Activated T-cell treated with anti-CD3 and anti-CD28 coated beads, Interleukin-2, amount 50 U/mL, for 4 hours (primary cell): Measurements from ENCODE around the gene AP5S1. TPM values are rescaled to one million over a fixed set of nuclear protein-coding genes. Genes with fewer than 3 reads are reported as not detected.
A peak's percentile ranks its signal among the peaks of the same experiment; 100 is the strongest.
"Not testable (repeated sequence)": the region's sequence is repeated elsewhere in the genome, so short reads cannot be mapped to it uniquely, and the experiment has no call there.

ENCODE experiments used
- ATAC-seq, 2 donors: fragments of 200-7000 bp; cut with Tn5 transposase; one replicate each; pipeline ENCODE4 v1.10.0; 2021
- DNase-seq: peaks from one replicate; pipeline ENCODE4 v3.0.0-alpha.2; 2020
- H3K27me3 Mint-ChIP-seq: one replicate; pipeline ENCODE4 v1.8.0; 2021; ENCODE audit warnings: low read depth, mixed read lengths
- H3K36me3 Mint-ChIP-seq: one replicate; pipeline ENCODE4 v1.8.0; 2022; ENCODE audit warnings: mixed read lengths; ENCODE audit not compliant: insufficient read depth
- H3K4me1 Mint-ChIP-seq: one replicate; pipeline ENCODE4 v1.8.0; 2021; ENCODE audit warnings: low read depth, mixed read lengths
- H3K4me3 Mint-ChIP-seq: one replicate; pipeline ENCODE4 v1.8.0; 2021; ENCODE audit warnings: mild to moderate bottlenecking, moderate library complexity, mixed read lengths
- H3K9me3 Mint-ChIP-seq: one replicate; pipeline ENCODE4 v1.8.0; 2021; ENCODE audit warnings: mixed read lengths
- total RNA-seq, 3 donors: library from RNA; stranded (reverse); gene quantifications; one replicate each; pipeline ENCODE4 v1.2.1, GENCODE V29; 2021

The AP5S1 gene
- total RNA-seq, 3 donors from 2014 or later, result 14.2 to 17.3 (median 14.7) TPM

DNA sequence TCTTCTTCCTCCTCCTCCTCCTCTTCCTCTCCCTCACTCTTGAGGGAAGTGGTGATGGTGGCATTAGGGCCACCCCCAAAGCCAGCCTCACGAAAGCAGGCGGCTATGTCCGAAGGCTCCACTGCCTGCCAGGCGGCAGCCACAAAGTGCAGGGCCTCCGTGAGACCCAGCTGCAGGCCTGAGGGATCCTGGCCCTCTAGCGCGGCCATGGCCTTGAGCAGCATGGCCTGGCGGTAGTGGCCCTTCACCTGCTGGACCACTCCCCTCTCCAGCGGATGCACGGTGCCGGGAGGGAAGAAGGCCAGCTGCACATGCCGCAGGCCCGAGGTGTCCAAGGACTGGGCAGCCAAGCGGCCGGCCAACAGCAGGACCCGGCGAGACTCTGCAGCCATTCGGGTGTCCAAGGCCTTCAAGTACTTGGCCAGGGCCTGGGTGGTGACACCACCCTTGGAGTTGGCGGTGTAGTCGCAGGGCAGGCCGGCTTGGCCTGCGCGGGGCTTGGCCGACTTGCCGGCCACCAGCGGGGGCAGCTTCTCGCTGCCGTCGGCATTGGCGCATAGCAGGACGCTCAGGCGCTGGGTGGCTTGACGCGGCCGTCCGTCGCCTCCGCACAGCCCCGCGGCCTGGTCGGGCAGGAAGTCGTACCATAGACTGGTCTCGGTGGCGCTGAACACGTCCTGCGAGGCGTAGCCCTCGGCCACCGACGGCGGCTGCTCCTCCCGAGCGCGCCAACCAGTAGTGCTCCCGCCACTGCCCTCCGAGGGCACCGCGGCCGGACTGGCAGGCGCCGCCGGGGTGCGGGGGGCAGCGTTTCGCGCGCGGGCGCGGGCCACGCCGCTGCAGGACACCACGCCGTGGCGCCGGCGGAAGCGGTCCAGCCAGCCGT lies 34.9 kb upstream of the AP5S1 start:
- peaks cover 6% of the 10 kb centered on the region for H3K36me3 Mint-ChIP-seq
- no peaks in the 10 kb centered on the region for H3K9me3 Mint-ChIP-seq
- peak overlapping the region; percentile 69 for H3K4me3 Mint-ChIP-seq
- DNase-seq (no peak), ATAC-seq (no peak)
- no peaks in the 10 kb centered on the region for H3K27me3 Mint-ChIP-seq
- peaks cover 48% of the 10 kb centered on the region for H3K4me1 Mint-ChIP-seq

DNA sequence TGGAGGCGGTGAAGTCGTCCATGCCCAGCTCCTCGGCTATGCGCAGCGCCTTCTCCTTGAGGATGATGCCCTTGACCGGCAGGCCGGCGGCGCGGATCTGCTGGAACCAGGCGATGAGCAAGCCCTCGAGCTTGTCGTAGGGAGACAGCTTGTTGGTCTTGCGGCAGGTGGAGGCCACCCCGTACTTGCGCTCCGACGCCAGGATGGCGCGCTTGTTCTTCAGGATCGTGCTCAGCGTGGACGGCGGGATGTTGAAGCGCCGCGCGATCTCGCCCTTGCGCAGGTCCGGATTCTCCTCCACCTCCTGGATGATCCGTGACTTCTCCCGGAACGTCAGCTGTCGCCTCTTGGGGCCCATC lies 34.2 kb upstream of the AP5S1 start:
- DNase-seq (peak; percentile 32), ATAC-seq (peak; percentile 21 to 37)
- H3K4me1 Mint-ChIP-seq, result peaks cover 41% of the 10 kb centered on the region
- H3K4me3 Mint-ChIP-seq, result peak overlapping the region; percentile 85
- peaks cover 6% of the 10 kb centered on the region for H3K36me3 Mint-ChIP-seq
- H3K9me3 Mint-ChIP-seq, result no peaks in the 10 kb centered on the region
- H3K27me3 Mint-ChIP-seq, result no peaks in the 10 kb centered on the region

GRCh38 chr20:3786665-3787323 lies 33.6 kb upstream of the AP5S1 start, which contains the start of gene CENPB:
TSS of gene CENPB (minus strand) at chr20:3786740. CDS start at chr20:3786483, 257 bp downstream.
- ATAC-seq (peak; percentile 91 to 95), DNase-seq (peak; percentile 89)
- no peaks in the 10 kb centered on the region for H3K27me3 Mint-ChIP-seq
- peaks cover 6% of the 10 kb centered on the region for H3K36me3 Mint-ChIP-seq
- peak within 1 kb of the TSS; percentile 85 for H3K4me3 Mint-ChIP-seq
- H3K4me1 Mint-ChIP-seq, result peaks cover 35% of the 10 kb centered on the region
- no peaks in the 10 kb centered on the region for H3K9me3 Mint-ChIP-seq

GRCh38 chr20:3787324-3788014 lies 32.9 kb upstream of the AP5S1 start:
- no peaks in the 10 kb centered on the region for H3K27me3 Mint-ChIP-seq
- H3K4me1 Mint-ChIP-seq, result peaks cover 33% of the 10 kb centered on the region
- H3K9me3 Mint-ChIP-seq, result no peaks in the 10 kb centered on the region
- ATAC-seq, result no peak
- peak overlapping the region; percentile 70 for H3K4me3 Mint-ChIP-seq
- DNase-seq, result no peak
- peaks cover 6% of the 10 kb centered on the region for H3K36me3 Mint-ChIP-seq

- DNase-seq (no peak), ATAC-seq (no peak)
- H3K9me3 Mint-ChIP-seq, result no peaks in the 10 kb centered on the region
- peak overlapping the region; percentile 44 for H3K4me3 Mint-ChIP-seq
- H3K4me1 Mint-ChIP-seq, result peaks cover 26% of the 10 kb centered on the region
- peaks cover 6% of the 10 kb centered on the region for H3K36me3 Mint-ChIP-seq
- no peaks in the 10 kb centered on the region for H3K27me3 Mint-ChIP-seq
These were observed 31.6 kb upstream of the AP5S1 start for GRCh38 chr20:3788685-3789155.

DNA sequence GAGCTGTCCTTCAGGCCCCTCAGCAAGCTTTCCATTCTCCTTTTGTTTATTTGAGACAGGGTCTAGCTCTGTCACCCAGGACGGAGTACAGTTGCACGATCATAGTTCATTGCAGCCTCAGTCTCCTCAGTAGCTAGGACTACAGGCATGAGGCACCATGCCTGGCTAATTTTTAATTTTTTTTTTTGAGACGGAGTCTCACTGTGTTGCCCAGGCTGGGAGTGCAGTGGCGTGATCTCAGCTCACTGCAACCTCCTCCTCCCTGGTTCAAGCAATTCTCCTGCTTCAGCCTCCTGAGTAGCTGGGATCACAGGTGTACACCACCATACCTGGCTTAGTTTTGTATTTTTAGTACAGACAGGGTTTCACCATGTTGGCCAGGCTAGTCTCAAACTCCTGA lies 31.1 kb upstream of the AP5S1 start:
- peaks cover 26% of the 10 kb centered on the region for H3K4me1 Mint-ChIP-seq
- H3K9me3 Mint-ChIP-seq, H3K27me3 Mint-ChIP-seq, H3K36me3 Mint-ChIP-seq, H3K4me3 Mint-ChIP-seq, DNase-seq, ATAC-seq: not testable (repeated sequence)

- peaks cover 34% of the 10 kb centered on the region for H3K4me1 Mint-ChIP-seq
- H3K9me3 Mint-ChIP-seq, H3K27me3 Mint-ChIP-seq, DNase-seq, H3K36me3 Mint-ChIP-seq, H3K4me3 Mint-ChIP-seq, ATAC-seq: not testable (repeated sequence)
These were observed 26.2 kb upstream of the AP5S1 start for GRCh38 chr20:3794168-3794567.

DNA sequence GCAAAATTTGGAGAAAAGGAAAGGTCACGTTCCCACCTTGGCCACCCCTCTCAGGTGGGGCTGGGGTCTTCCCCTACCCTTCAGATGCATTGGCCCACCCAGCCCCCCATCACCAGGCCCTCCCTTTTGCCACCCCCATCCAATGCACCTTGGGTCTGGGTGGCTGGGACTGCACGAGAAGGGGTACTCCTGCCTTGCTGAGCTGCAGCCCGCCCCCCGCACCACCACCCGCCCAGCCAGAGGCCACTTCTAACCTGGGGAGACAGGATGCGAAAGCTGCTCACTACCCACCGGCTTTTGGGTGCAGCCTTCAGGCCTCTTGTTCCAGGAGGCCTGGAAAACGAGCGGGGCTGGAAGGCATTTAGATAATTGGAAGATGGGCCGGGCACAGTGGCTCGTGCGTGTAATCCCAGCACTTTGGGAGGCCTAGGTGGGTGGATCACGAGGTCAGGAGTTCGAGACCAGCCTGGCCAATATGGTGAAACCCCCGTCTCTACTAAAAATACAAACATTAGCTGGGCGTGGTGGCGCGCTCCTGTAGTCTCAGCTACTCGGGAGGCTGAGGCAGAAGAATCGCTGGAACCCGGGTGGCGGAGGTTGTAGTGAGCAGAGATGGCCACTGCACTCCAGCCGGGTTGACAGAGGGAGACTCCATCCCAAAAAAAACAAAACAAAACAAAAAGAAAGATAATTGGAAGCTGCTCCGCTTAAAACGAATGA lies 25.5 kb upstream of the AP5S1 start:
- DNase-seq, result no peak
- Mint-ChIP-seq H3K4me3 (peak overlapping the region; percentile 90), H3K4me1 (peaks cover 41% of the 10 kb centered on the region), H3K36me3 (peaks cover 2% of the 10 kb centered on the region), H3K27me3 (no peaks in the 10 kb centered on the region), H3K9me3 (no peaks in the 10 kb centered on the region)
- no peak for ATAC-seq

- DNase-seq, result peak; percentile 84
- Mint-ChIP-seq H3K27me3 (no peaks in the 10 kb centered on the region), H3K36me3 (peaks cover 5% of the 10 kb centered on the region), H3K4me1 (peaks cover 50% of the 10 kb centered on the region), H3K4me3 (peak within 1 kb of the TSS; percentile 90), H3K9me3 (no peaks in the 10 kb centered on the region)
- peak; percentile 86 to 87 for ATAC-seq
These were observed 24.6 kb upstream of the AP5S1 start, which contains the start of gene CDC25B for GRCh38 chr20:3795511-3796468. TSS of gene CDC25B (plus strand) at chr20:3796310. CDS start at chr20:3796532, 222 bp downstream.

DNA sequence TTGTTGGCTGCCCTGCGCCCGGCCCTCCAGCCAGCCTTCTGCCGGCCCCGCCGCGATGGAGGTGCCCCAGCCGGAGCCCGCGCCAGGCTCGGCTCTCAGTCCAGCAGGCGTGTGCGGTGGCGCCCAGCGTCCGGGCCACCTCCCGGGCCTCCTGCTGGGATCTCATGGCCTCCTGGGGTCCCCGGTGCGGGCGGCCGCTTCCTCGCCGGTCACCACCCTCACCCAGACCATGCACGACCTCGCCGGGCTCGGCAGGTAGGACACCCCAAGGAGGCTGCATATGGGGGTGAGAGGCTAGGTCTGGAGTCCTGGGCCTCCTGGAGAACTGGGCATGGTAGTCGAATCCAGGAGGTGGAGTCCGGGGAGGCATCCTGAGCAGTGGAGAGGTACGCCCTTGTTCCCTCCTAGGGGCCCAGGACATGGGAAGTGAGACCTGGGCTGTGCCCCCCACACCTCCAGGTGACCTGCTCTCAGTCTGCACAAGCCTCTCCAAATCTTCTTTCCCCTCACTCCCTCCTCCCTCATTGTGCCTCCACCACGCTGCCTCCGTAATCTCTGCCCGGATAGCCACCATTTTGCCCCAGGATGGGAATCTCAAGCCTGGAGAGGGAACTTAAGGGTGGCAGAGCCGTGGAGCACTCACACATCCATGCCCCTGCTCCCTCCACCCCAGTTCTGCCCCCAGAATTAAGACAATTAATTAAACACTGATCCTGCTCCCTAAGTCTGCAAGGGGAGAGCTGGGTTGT lies 23.7 kb upstream of the AP5S1 start:
- H3K9me3 Mint-ChIP-seq, result no peaks in the 10 kb centered on the region
- H3K4me3 Mint-ChIP-seq, result peak overlapping the region; percentile 90
- H3K36me3 Mint-ChIP-seq, result peaks cover 8% of the 10 kb centered on the region
- H3K27me3 Mint-ChIP-seq, result no peaks in the 10 kb centered on the region
- peaks cover 59% of the 10 kb centered on the region for H3K4me1 Mint-ChIP-seq
- no peak for DNase-seq
- peak in 1 of 2 donors; percentile 3 for ATAC-seq

DNA sequence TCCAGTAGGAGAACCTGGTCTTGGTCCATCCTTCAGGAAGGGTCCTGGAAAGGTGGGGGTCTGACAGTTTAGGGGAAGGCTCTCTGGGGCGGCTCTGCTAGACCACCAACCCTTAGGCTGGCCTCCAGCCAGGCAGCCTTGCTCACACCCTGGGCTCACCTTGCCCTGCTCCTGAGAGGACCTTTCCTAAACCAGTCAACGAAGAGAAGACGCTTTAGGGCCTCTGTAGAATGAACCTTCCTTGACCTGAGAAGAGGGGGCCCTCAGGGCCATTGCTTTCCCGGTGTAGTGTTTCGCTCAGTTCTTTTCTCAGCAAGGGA lies 23.2 kb upstream of the AP5S1 start:
- Mint-ChIP-seq H3K4me1 (peaks cover 62% of the 10 kb centered on the region), H3K4me3 (peak overlapping the region; percentile 90), H3K27me3 (no peaks in the 10 kb centered on the region), H3K9me3 (no peaks in the 10 kb centered on the region), H3K36me3 (peaks cover 8% of the 10 kb centered on the region)
- ATAC-seq, result no peak
- no peak for DNase-seq

DNA sequence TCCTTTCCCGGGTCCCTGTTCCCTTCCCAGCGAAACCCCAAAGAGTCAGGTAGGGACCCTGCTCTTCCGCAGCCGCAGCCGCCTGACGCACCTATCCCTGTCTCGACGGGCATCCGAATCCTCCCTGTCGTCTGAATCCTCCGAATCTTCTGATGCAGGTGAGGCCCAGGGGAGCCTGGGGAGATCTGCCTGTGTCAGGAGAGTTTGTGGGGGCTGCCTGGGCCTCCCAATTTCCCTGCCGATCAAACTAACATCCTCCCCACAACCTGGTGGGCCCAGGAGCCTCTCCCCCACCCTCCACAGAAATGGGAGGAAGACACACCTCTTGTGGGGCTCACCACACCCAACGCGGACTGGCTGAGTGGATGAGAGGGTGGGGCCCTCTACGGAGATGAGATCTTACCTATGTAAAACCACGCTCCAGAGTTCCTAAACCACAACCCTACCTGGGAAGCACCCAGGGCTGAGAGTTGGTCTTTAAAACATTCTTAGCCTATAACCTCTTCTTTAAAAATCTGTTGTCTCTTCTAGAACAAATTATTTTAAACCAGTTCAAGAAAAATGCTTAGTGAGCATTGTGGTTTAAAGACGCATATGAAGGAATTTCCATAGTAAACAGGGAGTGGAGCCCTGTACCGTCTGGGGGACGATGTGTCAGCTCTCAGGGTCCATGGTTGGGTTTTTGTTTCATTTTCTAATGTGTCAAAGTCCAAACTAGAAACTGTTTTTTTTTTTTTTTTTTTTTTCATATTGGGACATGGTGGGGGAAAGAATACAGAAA lies 22.6 kb upstream of the AP5S1 start:
- DNase-seq, result no peak
- Mint-ChIP-seq H3K27me3 (no peaks in the 10 kb centered on the region), H3K36me3 (peaks cover 13% of the 10 kb centered on the region), H3K4me3 (peak overlapping the region; percentile 90), H3K4me1 (peaks cover 67% of the 10 kb centered on the region), H3K9me3 (no peaks in the 10 kb centered on the region)
- ATAC-seq, result peak; percentile 22 to 27
